MM.1S (cell line): Measurements from ENCODE around the gene CELF4.

Experiments used
- DNase-seq: peaks from one replicate; pipeline ENCODE4 v3.0.0-alpha.2; 2015
- H2AFZ ChIP-seq: fragments of 300-600 bp; sonication (generic); 2 replicates; pipeline ENCODE4 v1.6.0; 2016; ENCODE audit warnings: antibody characterized with exemption, low read length
- H3F3A ChIP-seq: fragments of 300-600 bp; sonication (generic); 2 replicates; pipeline ENCODE4 v1.6.1; 2016; ENCODE audit warnings: mild to moderate bottlenecking, antibody characterized with exemption, low read length, moderate library complexity, mixed read lengths; ENCODE audit not compliant: insufficient read depth
- H3K27ac ChIP-seq: fragments of 300-600 bp; sonication (generic); 2 replicates; pipeline ENCODE4 v1.5.1; 2016; ENCODE audit warnings: mild to moderate bottlenecking, low read length
- H3K27me3 ChIP-seq: fragments of 300-600 bp; sonication (generic); replicated peaks from 2 replicates; pipeline ENCODE4 v1.6.0; 2016; ENCODE audit warnings: low read length; ENCODE audit not compliant: insufficient read depth
- H3K36me3 ChIP-seq: fragments of 300-600 bp; sonication (generic); replicated peaks from 2 replicates; pipeline ENCODE4 v1.6.1; 2016; ENCODE audit warnings: mild to moderate bottlenecking, low read length, mixed read lengths; ENCODE audit not compliant: insufficient read depth
- H3K4me1 ChIP-seq: fragments of 300-600 bp; sonication (generic); 2 replicates; pipeline ENCODE4 v1.6.1; 2016; ENCODE audit warnings: low read length, mixed read lengths
- H3K4me2 ChIP-seq: fragments of 300-600 bp; sonication (generic); 2 replicates; pipeline ENCODE4 v1.6.0; 2016; ENCODE audit warnings: low read depth, low read length
- H3K4me3 ChIP-seq: fragments of 300-600 bp; sonication (generic); 2 replicates; pipeline ENCODE4 v1.5.1; 2016; ENCODE audit warnings: low read length, mixed read lengths
- H3K79me2 ChIP-seq: fragments of 300-600 bp; sonication (generic); 2 replicates; pipeline ENCODE4 v1.6.1; 2016; ENCODE audit warnings: mixed run types, low read length, mixed read lengths
- H3K9ac ChIP-seq: fragments of 300-600 bp; sonication (generic); 2 replicates; pipeline ENCODE4 v1.6.1; 2016; ENCODE audit warnings: low read length, mixed read lengths
- H3K9me2 ChIP-seq: fragments of 300-600 bp; sonication (generic); replicated peaks from 2 replicates; pipeline ENCODE4 v1.6.1; 2016; ENCODE audit warnings: mild to moderate bottlenecking, low read length, mixed read lengths; ENCODE audit not compliant: insufficient read depth
- H3K9me3 ChIP-seq: fragments of 300-600 bp; sonication (generic); replicated peaks from 2 replicates; pipeline ENCODE4 v1.6.1; 2016; ENCODE audit warnings: mild to moderate bottlenecking, low read length, mixed read lengths; ENCODE audit not compliant: insufficient read depth
- H4K20me1 ChIP-seq: fragments of 300-600 bp; sonication (generic); 2 replicates; pipeline ENCODE4 v1.6.1; 2016; ENCODE audit warnings: mild to moderate bottlenecking, low read length, moderate library complexity, mixed read lengths; ENCODE audit not compliant: insufficient read depth
- EZH2 ChIP-seq: fragments of 300-600 bp; sonication (generic); optimal IDR thresholded peaks from 2 replicates; pipeline ENCODE3; 2017; ENCODE audit warnings: low read depth, mild to moderate bottlenecking, antibody characterized with exemption, low read length, mixed read lengths
- EZH2phosphoT487 ChIP-seq: fragments of 300-600 bp; sonication (generic); IDR thresholded peaks from 2 replicates; pipeline ENCODE4 v1.6.1; 2018; ENCODE audit warnings: antibody characterized with exemption, low read length
- TF ChIP-seq, protein P1 (sequence below): fragments of 300-600 bp; sonication (generic); IDR thresholded peaks from 2 replicates; pipeline ENCODE4 v1.5.1; 2016; ENCODE audit warnings: antibody characterized with exemption, low read length, mixed read lengths

Gene CELF4

GRCh38 chr18:37419866-37420265 lies 145.7 kb downstream of the CELF4 start:
- Histone ChIP-seq H3F3A (no peaks in the 10 kb centered on the region), H3K9me2 (no peaks in the 10 kb centered on the region), H3K4me1 (peaks cover 18% of the 10 kb centered on the region), H3K27ac (no peak overlapping the region), H3K4me2 (no peak overlapping the region), H3K9ac (no peak overlapping the region), H4K20me1 (no peaks in the 10 kb centered on the region), H3K36me3 (no peaks in the 10 kb centered on the region), H3K9me3 (no peaks in the 10 kb centered on the region; the same call in 1 of the 2 replicates), H3K4me3 (no peak overlapping the region), H3K27me3 (no peaks in the 10 kb centered on the region), H2AFZ (no peak overlapping the region), H3K79me2 (no peaks in the 10 kb centered on the region)
- DNase-seq, result no peak
- no peak for TF ChIP-seq EZH2phosphoT487
- TF ChIP-seq EZH2, result no peak
- TF ChIP-seq, protein P1, sequence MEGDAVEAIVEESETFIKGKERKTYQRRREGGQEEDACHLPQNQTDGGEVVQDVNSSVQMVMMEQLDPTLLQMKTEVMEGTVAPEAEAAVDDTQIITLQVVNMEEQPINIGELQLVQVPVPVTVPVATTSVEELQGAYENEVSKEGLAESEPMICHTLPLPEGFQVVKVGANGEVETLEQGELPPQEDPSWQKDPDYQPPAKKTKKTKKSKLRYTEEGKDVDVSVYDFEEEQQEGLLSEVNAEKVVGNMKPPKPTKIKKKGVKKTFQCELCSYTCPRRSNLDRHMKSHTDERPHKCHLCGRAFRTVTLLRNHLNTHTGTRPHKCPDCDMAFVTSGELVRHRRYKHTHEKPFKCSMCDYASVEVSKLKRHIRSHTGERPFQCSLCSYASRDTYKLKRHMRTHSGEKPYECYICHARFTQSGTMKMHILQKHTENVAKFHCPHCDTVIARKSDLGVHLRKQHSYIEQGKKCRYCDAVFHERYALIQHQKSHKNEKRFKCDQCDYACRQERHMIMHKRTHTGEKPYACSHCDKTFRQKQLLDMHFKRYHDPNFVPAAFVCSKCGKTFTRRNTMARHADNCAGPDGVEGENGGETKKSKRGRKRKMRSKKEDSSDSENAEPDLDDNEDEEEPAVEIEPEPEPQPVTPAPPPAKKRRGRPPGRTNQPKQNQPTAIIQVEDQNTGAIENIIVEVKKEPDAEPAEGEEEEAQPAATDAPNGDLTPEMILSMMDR, result no peak

GRCh38 chr18:37419315-37419714 lies 146.3 kb downstream of the CELF4 start:
- no peaks in the 10 kb centered on the region for H3F3A ChIP-seq
- no peak overlapping the region for H3K4me2 ChIP-seq
- H3K9me2 ChIP-seq, result no peaks in the 10 kb centered on the region
- no peak for TF ChIP-seq EZH2phosphoT487
- TF ChIP-seq EZH2, result no peak
- TF ChIP-seq, protein P1, result no peak
- no peak overlapping the region for H2AFZ ChIP-seq
- no peak for DNase-seq
- no peaks in the 10 kb centered on the region for H3K79me2 ChIP-seq
- no peaks in the 10 kb centered on the region for H3K36me3 ChIP-seq
- H4K20me1 ChIP-seq, result no peaks in the 10 kb centered on the region
- no peak overlapping the region for H3K27ac ChIP-seq
- no peak overlapping the region for H3K9ac ChIP-seq
- H3K4me3 ChIP-seq, result no peak overlapping the region
- peaks cover 18% of the 10 kb centered on the region for H3K4me1 ChIP-seq
- H3K27me3 ChIP-seq, result no peaks in the 10 kb centered on the region
- H3K9me3 ChIP-seq, result no peaks in the 10 kb centered on the region; the same call in 1 of the 2 replicates

- no peak overlapping the region for H3K27ac ChIP-seq
- no peaks in the 10 kb centered on the region; the same call in 1 of the 2 replicates for H3K9me3 ChIP-seq
- no peaks in the 10 kb centered on the region for H3K36me3 ChIP-seq
- no peak for DNase-seq
- H4K20me1 ChIP-seq, result no peaks in the 10 kb centered on the region
- H3K4me1 ChIP-seq, result no peaks in the 10 kb centered on the region
- no peak overlapping the region for H2AFZ ChIP-seq
- H3K9me2 ChIP-seq, result no peaks in the 10 kb centered on the region
- H3K4me3 ChIP-seq, result no peak overlapping the region
- no peak overlapping the region for H3K4me2 ChIP-seq
- H3K9ac ChIP-seq, result no peak overlapping the region
- no peaks in the 10 kb centered on the region for H3F3A ChIP-seq
- no peaks in the 10 kb centered on the region for H3K27me3 ChIP-seq
- no peaks in the 10 kb centered on the region for H3K79me2 ChIP-seq
- TF ChIP-seq, protein P1, result no peak
- TF ChIP-seq EZH2, result no peak
- no peak for TF ChIP-seq EZH2phosphoT487
Observed at GRCh38 chr18:37414816-37415215, 150.8 kb downstream of the CELF4 start.
